IMR-90 (cell line): Measurements from ENCODE around the gene PELI1. TPM values are rescaled to one million over a fixed set of nuclear protein-coding genes. Genes with fewer than 3 reads are reported as not detected.

Experiments
- ATAC-seq: fragments of 200-7000 bp; cut with Tn5 transposase; 2 replicates; pipeline ENCODE4 v1.9.1; 2020; ENCODE audit warnings: low read depth, mild to moderate bottlenecking, moderate library complexity
- BruUV-seq: library from RNA; stranded (reverse); fragments of 400-500 nt; replicated peaks from 2 replicates; lab custom pipeline; 2021; lab: Mats Ljungman, UMichigan
- CTCF ChIA-PET: fragments of 300-600 bp; formaldehyde crosslinking; extraction: SDS; loops from one replicate; lab custom pipeline; 2021; ENCODE audit warnings: antibody characterized with exemption; lab: Yijun Ruan, JAX
- POLR2A ChIA-PET: fragments of 300-600 bp; sonication (Branson Sonifier 250); formaldehyde crosslinking; loops from one replicate; lab custom pipeline; 2022; ENCODE audit warnings: antibody characterized with exemption; ENCODE audit not compliant: unreplicated experiment; lab: Charles Lee
- DNase-seq: peaks from one replicate; pipeline ENCODE4 v3.0.0; 2013
- H2AFZ ChIP-seq: replicated peaks from 2 replicates; pipeline ENCODE3; 2013; ENCODE audit warnings: low read length, mild to moderate bottlenecking; ENCODE audit not compliant: poor library complexity
- H2AK5ac ChIP-seq: 2 replicates; pipeline ENCODE4 v1.6.1; 2013; ENCODE audit warnings: low read depth, low read length, inconsistent platforms
- H2AK9ac ChIP-seq: replicated peaks from 2 replicates; pipeline ENCODE3; 2013; ENCODE audit warnings: mild to moderate bottlenecking, low read depth, low read length, moderate library complexity; ENCODE audit not compliant: poor library complexity
- H2BK120ac ChIP-seq: 2 replicates; pipeline ENCODE4 v1.6.1; 2013; ENCODE audit warnings: low read depth, low read length, inconsistent platforms
- H2BK15ac ChIP-seq: 3 replicates; pipeline ENCODE4 v1.6.1; 2013; ENCODE audit warnings: low read depth, low read length, inconsistent platforms
- H2BK20ac ChIP-seq: 2 replicates; pipeline ENCODE4 v1.6.1; 2013; ENCODE audit warnings: low read depth, mild to moderate bottlenecking, inconsistent platforms, low read length, moderate library complexity
- H2BK5ac ChIP-seq: 2 replicates; pipeline ENCODE4 v1.6.1; 2013; ENCODE audit warnings: mild to moderate bottlenecking, low read depth, low read length, inconsistent platforms; ENCODE audit not compliant: poor library complexity, severe bottlenecking
- H3K14ac ChIP-seq: replicated peaks from 2 replicates; pipeline ENCODE4 v1.6.1; 2013; ENCODE audit warnings: low read depth, low read length, inconsistent platforms
- H3K18ac ChIP-seq: 2 replicates; pipeline ENCODE4 v1.6.1; 2013; ENCODE audit warnings: low read depth, low read length, control low read depth
- H3K23ac ChIP-seq: 2 replicates; pipeline ENCODE4 v1.6.1; 2013; ENCODE audit warnings: low read depth, low read length, inconsistent platforms
- H3K27ac ChIP-seq: 2 replicates; pipeline ENCODE4 v1.5.1; 2013; ENCODE audit warnings: mild to moderate bottlenecking, control low read depth, low read length; ENCODE audit not compliant: insufficient read depth
- H3K27me3 ChIP-seq: 2 replicates; pipeline ENCODE4 v1.6.1; 2013; ENCODE audit warnings: low read length; ENCODE audit not compliant: control insufficient read depth, insufficient read depth
- H3K36me3 ChIP-seq: 2 replicates; pipeline ENCODE4 v1.6.1; 2013; ENCODE audit warnings: low read length, mixed read lengths; ENCODE audit not compliant: control insufficient read depth, insufficient read depth
- H3K4ac ChIP-seq: 2 replicates; pipeline ENCODE4 v1.6.1; 2013; ENCODE audit warnings: low read depth, low read length, inconsistent platforms
- H3K4me1 ChIP-seq: 2 replicates; pipeline ENCODE4 v1.6.1; 2013; ENCODE audit warnings: low read length, mixed read lengths; ENCODE audit not compliant: control insufficient read depth, insufficient read depth
- H3K4me2 ChIP-seq: 2 replicates; pipeline ENCODE4 v1.6.1; 2013; ENCODE audit warnings: low read depth, mild to moderate bottlenecking, control low read depth, low read length, moderate library complexity
- H3K4me3 ChIP-seq: 2 replicates; pipeline ENCODE4 v1.5.1; 2013; ENCODE audit warnings: low read depth, mild to moderate bottlenecking, control low read depth, low read length, moderate library complexity; ENCODE audit not compliant: insufficient read depth
- H3K56ac ChIP-seq: 2 replicates; pipeline ENCODE4 v1.6.1; 2013; ENCODE audit warnings: low read length, inconsistent platforms; ENCODE audit not compliant: insufficient read depth; ENCODE audit errors: extremely low read depth
- H3K79me1 ChIP-seq, 2 experiments: 2 replicates each; pipeline ENCODE4 v1.6.1; 2013; ENCODE audit warnings: low read length in 2 of 2, inconsistent platforms in 1 of 2, low read depth in 1 of 2
- H3K9ac ChIP-seq: 2 replicates; pipeline ENCODE4 v1.6.1; 2013; ENCODE audit warnings: low read depth, low read length, control low read depth
- H3K9me1 ChIP-seq: 2 replicates; pipeline ENCODE4 v1.6.1; 2013; ENCODE audit warnings: low read length, inconsistent platforms; ENCODE audit not compliant: insufficient read depth
- H3K9me3 ChIP-seq: 2 replicates; pipeline ENCODE4 v1.6.1; 2013; ENCODE audit warnings: low read length; ENCODE audit not compliant: control insufficient read depth, insufficient read depth
- H4K20me1 ChIP-seq: 2 replicates; pipeline ENCODE4 v1.6.1; 2013; ENCODE audit warnings: low read length, inconsistent platforms; ENCODE audit not compliant: insufficient read depth
- H4K5ac ChIP-seq: 2 replicates; pipeline ENCODE4 v1.6.1; 2013; ENCODE audit warnings: mild to moderate bottlenecking, low read depth, low read length, control low read depth
- H4K8ac ChIP-seq, 2 experiments: 2 replicates each; pipeline ENCODE4 v1.6.1; 2013; ENCODE audit warnings: low read depth in 2 of 2, low read length in 2 of 2, control low read depth in 1 of 2, inconsistent platforms in 1 of 2
- H4K91ac ChIP-seq: 2 replicates; pipeline ENCODE4 v1.6.1; 2013; ENCODE audit warnings: low read depth, low read length, inconsistent platforms; ENCODE audit not compliant: insufficient read depth
- CHD1 ChIP-seq: IDR thresholded peaks from 2 replicates; pipeline ENCODE4 v1.6.1; 2012; ENCODE audit warnings: low read depth, low read length, improper control_type of control experiment
- WGBS, 2 experiments: methylation state at CpG; one replicate each; pipeline versions ENCODE4 v1.1.5 to v1.1.7; 2013; ENCODE audit warnings: missing lambda C conversion rate in 2 of 2; ENCODE audit not compliant: insufficient read length in 1 of 2; ENCODE audit errors: extremely low coverage in 2 of 2; 5-methylcytosine and 5-hydroxymethylcytosine counted together
- dilution Hi-C: fragments of 300-500 bp; cut with HindIII; formaldehyde crosslinking; loops from one replicate; pipeline ENCODE4 v1.14.3; 2018; ENCODE audit warnings: low sequenced_read_pairs; ENCODE audit not compliant: unreplicated experiment
- in situ Hi-C: fragments of 300-500 bp; cut with MboI; formaldehyde crosslinking; loops from 3 replicates; pipeline ENCODE4 v1.14.3; 2019; ENCODE audit warnings: low sequenced_read_pairs, inconsistent platforms, mixed read lengths
- intact Hi-C: fragments of 100-400 bp; cut with micrococcal nuclease; formaldehyde crosslinking; loops from 2 replicates; pipeline ENCODE4 v1.10.0; 2022
- polyA plus RNA-seq, 3 experiments: library from polyadenylated mRNA; depleted of rRNA; stranded (reverse); fragments of >200 nt; gene quantifications; 2 replicates each; pipeline ENCODE4 v1.2.3, GENCODE V29; 2012; ENCODE audit warnings: low replicate concordance in 1 of 3
- total RNA-seq: library from RNA; depleted of rRNA; stranded (reverse); fragments of >200 nt; gene quantifications from 2 replicates; pipeline ENCODE4 v1.2.3, GENCODE V29; 2012

Gene PELI1
- total and polyA plus RNA-seq, 2 of the 4 experiments (the other 2 are of a cell fraction) = 2.2 to 2.5 TPM

DNA sequence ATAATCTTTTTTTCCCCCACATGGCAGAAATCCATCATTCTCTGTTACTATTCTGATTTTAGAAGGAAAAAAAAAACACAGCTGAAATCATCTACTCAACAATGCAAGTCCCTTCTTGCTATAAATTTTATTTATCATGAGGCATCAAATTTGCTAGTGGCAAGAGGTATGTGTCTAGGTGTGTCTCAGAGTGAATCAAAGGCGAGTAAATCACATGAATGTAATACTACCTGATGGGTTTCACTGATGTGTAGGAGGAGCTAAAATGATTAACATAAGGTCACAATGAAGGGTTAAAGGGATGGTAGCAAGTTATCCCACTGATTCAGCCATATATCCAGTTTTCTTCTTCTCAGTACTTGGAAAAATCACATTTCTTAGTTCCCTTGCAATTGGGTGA lies 24.5 kb upstream of the PELI1 start:
- Histone ChIP-seq H4K8ac (no peak overlapping the region), H3K4ac (no peak overlapping the region), H2AK9ac (no peak overlapping the region), H2AFZ (no peak overlapping the region), H2BK5ac (no peak overlapping the region), H2BK120ac (no peak overlapping the region), H4K91ac (no peak overlapping the region), H3K79me1 (no peaks in the 10 kb centered on the region), H3K18ac (no peak overlapping the region), H3K4me3 (no peak overlapping the region), H3K4me2 (no peak overlapping the region), H3K9me3 (no peaks in the 10 kb centered on the region), H3K27me3 (peaks cover 7% of the 10 kb centered on the region), H2BK20ac (no peak overlapping the region), H3K23ac (no peak overlapping the region), H2AK5ac (no peak overlapping the region), H3K14ac (no peak overlapping the region), H3K27ac (no peak overlapping the region), H3K9ac (no peak overlapping the region), H4K5ac (no peak overlapping the region), H2BK15ac (no peak overlapping the region), H4K20me1 (no peaks in the 10 kb centered on the region), H3K9me1 (no peaks in the 10 kb centered on the region), H3K4me1 (no peaks in the 10 kb centered on the region), H3K56ac (no peak overlapping the region), H3K36me3 (no peaks in the 10 kb centered on the region)
- ATAC-seq = no peak
- in situ Hi-C loops (no loop called here), dilution Hi-C loops (no loop called here), intact Hi-C loops (no loop called here)
- DNase-seq = no peak
- CTCF ChIA-PET = no interaction called here
- no CpG with 5 or more reads among the region's 1 CpG for WGBS, 2 experiments
- POLR2A ChIA-PET = no interaction called here
- BruUV-seq = no TSS peak
- TF ChIP-seq CHD1 = no peak
